HL-60/S4 treated with phorbol 12-myristate 13-acetate at 8.2 ng/mL for 4 days and 3 days (cell line): ENCODE measurements around the gene HMGN5.

ENCODE experiments used
- in situ Hi-C: fragments of 300-500 bp; cut with MboI; formaldehyde crosslinking; loops from 2 replicates; pipeline ENCODE4 v1.15.0; 2022; ENCODE audit warnings: low sequenced_read_pairs

HMGN5 gene, protein sequence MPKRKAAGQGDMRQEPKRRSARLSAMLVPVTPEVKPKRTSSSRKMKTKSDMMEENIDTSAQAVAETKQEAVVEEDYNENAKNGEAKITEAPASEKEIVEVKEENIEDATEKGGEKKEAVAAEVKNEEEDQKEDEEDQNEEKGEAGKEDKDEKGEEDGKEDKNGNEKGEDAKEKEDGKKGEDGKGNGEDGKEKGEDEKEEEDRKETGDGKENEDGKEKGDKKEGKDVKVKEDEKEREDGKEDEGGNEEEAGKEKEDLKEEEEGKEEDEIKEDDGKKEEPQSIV

DNA sequence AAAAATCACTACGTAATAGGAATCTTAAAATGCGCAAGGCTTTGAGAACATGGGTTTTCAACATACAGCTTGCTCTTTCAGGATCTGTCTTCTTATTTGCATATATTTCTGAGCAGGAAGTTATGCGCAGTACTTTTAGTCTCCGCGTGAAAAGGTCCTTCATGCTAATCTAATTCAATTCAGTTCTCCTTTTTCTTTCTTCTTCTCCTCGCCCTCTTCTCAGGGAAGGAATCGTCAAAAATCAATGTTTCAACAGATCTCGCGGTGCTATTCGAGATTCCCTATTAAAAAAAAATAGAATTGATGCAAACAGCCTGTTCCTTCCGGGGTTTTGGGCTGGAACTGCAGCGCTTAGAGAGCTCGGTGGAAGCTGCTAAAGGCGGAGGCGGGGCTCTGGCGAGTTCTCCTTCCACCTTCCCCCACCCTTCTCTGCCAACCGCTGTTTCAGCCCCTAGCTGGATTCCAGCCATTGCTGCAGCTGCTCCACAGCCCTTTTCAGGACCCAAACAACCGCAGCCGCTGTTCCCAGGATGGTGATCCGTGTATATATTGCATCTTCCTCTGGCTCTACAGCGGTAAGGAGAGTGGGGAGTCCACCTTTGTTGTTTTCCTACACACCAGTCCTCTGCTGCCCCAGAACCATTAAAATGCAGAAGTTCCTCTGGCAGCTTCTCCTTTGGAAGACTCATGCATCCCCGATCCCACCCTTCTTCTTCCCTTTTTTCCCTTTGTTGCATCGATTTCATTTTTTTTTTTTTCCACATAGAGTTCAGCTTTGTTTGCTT is at the start of gene HMGN5, which contains the start of gene SH3BGRL:
TSS of gene HMGN5 (minus strand) at position 243 of the 785 bp plus-strand sequence. CDS start 80,364 bp downstream, outside the sequence.
TSS of gene SH3BGRL (plus strand) at position 432 of the 785 bp plus-strand sequence. CDS start at position 531, 99 bp downstream.
- in situ Hi-C loops, result no loop called here

DNA sequence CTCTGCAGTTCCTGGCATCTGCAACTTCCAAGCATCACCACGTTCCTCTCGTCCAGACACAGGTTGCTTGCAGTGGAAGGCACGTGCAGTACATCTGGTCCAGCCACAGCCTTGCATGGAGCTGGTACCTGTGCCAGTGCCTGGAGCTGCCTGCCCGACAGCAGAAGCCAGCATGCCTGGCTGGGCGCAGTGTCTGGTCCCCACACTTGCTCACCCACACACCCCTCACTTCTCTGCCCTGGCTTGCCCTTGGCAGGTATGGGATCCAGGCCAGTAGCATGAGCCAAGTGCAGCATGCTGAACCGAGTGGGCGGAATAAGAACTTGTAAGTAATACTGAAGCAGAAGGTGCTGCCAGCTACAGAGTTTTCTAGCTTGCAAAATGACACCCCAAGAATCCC is 40.0 kb upstream of the HMGN5 start:
- in situ Hi-C loops, result no loop called here

DNA sequence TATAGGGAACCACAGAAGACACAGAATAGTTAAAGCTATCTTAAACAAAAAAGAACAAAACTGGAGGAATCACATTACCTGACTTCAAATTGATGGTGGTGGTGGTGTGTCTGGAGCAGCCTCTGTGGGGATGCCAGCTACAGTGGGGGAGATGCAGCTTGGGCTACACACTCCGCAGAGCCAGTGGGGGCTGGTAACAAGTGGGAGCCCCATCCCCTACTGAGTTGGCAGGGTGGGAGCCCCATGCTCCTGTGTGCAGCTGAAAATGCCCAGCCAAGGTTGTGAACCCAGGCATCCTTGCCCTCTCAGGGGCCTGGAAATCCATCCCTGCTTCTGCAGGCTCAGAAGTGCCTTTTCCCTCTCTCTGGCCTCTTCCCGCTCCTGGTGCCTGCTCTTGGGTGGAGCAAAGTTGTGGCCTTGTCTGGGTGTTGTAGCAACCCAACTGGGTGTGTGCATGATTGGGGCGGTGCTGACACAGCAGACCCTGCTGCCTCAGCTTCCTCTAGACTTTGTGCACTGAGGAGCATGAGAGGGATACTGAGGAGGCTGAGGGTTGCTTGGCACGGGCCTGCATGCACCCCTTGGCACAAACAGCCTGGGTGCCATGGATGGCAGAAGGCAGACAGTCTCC is 39.1 kb upstream of the HMGN5 start:
- in situ Hi-C loops, result no loop called here

DNA sequence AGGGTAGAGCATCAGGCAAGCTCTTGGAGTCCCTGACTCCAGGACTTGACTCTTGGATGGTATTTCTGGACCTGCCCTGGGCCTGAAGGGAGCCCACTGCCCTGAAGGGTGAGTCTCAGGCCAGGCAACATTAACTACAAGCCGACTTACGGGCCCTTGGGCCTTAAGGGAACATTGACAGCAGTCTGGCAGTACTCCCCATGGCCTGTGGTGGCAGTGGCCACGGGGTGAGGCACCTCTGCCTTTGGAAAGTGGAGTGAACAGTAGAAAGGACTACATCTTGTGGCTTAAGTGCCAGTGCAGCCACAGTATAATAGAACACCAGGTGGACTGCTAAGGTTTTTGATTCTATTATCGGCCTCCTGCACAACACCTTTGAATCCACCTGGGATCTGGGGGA is 36.5 kb upstream of the HMGN5 start:
- in situ Hi-C loops, result no loop called here

DNA sequence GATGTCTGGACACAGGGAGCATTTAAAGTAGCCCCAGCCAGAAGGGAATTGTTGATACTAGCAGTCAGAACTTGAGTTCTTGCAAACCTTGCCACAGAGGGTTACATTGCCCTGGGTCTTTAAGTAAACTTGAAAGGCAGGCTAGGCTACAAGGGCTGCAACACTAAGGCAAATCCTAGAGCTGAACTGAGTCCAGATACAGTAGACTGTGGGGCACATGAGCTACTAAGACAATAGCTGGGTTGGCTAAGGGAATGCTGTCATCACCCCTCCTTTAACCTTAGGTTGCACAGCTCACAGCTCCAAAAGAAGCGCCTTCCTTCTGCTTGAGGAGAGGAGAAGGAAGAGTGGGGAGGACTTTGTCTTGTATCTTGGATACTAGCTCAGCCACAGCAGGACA is 35.8 kb upstream of the HMGN5 start:
- in situ Hi-C loops, result no loop called here

DNA sequence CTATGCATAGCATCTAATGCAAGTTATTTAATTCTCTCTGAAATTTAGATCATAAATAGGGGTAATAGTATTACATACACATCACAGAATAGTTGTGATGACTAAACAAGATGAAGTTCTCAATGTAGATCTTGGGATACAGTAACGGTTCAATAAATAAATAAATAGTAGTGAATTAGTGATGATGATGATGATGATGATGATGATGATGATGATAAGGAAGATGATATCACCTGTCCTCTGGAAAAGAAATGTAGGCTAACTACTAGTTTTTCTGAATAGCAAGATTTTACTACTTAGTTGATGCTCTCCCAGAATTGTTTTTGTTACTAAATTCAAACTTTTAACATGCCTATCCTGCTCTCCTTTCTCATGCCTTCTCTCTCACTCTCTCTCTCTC is 30.5 kb upstream of the HMGN5 start:
- in situ Hi-C loops, result no loop called here

DNA sequence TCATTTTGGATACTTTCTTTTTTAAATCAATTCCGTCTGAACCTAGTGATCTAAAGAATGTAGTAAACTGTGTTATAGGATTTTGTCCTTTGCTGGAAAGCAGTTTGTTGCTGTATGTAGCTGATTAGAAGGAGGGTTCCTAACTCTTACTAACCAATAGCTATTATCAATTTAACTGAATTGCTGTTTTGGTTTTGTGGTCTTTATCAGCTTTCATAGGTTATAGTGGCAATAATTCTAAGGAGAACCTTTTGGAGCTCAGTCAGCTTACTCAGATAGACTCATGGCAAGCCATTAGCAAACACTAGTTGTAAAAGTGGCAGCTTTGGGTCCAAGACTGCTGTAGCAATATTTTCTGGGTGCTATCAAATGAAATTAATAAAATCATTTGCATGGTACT is 29.8 kb upstream of the HMGN5 start:
- in situ Hi-C loops, result no loop called here

DNA sequence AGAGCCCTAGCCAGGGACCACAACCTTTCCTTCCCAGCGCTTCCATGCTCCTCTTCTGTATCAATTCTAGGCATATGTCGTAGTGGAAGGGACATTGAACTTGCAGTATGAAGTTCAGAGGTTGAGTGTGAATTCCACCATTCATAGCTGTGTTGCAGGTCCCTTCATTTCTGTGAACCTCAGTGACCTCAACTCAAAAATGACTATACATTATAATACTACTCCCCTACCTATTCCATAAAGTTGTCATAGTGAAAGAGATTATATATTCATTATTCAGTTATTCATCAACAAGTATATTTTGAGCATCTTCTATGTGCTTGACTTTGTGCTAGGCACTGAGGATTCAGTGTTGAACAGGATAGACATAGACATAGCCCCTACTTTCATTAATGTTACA is 28.2 kb upstream of the HMGN5 start:
- in situ Hi-C loops, result no loop called here

DNA sequence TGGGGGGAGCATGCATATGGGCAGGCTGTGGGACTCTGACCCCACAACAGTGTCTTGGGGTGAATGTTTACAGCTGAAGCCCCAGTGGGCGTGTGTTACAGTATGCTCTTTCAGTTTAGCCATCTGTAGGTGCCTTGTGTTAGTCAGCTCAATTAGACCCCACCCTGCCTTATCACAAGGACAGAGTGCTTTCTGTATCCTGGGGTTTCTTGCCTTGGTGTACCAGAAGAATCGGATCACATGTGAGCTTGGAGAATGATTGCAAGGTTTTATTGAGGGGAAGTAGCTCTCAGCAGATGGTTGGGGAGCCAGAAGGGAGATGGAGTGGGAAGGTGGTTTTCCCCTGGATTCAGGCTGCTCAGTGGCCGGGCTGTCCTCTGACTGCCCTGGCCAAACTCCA is 27.5 kb upstream of the HMGN5 start:
- in situ Hi-C loops, result no loop called here

DNA sequence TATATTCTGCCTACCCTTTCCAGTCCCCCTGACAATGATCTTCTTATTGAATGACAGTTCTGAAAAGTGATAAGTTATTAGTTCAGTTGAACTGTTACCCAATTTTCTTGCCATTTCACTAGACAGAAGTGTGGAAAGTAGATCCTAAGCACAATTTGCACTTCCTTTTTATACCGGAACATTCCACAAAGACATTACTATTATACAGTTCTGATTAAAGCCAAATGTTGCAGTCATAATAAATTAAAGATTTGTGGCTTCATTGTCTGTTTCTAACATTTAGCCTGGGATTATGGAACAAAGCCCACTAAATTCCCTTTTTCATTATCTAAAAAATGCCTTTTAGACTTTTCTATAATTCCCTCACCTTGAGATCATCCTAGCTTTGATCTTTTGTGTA is 14.0 kb upstream of the HMGN5 start:
- in situ Hi-C loops, result no loop called here

DNA sequence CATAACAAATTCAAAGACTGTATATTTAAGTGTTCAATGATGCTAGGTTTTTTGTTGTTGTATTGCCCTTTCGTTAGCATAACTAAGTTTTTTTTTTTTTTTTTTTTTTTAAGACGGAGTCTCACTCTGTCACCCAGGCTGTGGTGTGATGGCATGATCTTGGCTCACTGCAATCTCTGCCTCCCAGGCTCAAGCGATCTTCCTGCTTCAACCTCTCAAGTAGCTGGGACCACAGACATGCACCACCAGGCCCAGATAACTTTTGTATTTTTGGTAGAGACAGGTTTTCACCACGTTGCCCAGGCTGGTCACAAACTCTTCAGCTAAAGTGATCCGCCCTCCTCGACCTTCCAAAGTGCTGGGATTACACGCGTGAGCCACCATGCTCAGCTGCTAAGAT is 7.2 kb upstream of the HMGN5 start:
- in situ Hi-C loops, result no loop called here

DNA sequence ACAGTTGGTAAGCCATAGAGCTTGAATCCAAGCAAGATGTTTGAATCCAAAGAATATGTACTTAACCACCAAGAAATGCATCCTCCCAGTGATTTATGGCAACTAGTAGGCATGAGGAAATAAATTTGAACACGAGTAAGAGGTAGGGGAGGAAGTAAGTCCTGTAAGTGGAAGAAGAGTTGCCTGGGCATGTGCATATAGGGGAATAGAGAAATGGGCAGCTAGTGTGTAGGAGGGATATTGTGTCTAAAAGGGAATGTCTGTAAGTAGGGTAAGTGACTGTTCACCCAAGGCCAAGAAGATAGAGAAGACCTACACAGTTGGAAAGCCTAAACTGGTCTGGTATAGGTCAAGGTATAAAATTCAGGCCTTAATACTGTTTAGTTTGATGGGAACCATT is 4.8 kb upstream of the HMGN5 start:
- in situ Hi-C loops, result no loop called here

DNA sequence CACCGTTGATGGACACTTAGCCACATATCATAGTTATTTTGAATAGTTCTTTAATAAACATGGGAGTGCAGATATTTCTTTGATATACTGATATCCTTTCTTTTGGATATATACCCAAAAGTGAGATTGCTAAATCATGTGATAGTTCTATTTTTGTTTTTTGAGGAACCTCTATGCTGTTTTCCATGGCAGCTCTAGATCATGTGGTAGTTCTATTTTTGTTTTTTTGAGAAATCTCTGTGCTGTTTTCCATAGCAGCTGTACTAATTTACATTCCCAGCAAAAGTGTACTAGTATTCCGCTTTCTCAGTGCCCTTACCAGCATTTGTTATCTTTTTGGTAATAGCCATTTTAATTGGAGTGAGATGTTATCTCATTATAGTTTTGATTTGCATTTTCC is 3.8 kb upstream of the HMGN5 start:
- in situ Hi-C loops, result no loop called here

DNA sequence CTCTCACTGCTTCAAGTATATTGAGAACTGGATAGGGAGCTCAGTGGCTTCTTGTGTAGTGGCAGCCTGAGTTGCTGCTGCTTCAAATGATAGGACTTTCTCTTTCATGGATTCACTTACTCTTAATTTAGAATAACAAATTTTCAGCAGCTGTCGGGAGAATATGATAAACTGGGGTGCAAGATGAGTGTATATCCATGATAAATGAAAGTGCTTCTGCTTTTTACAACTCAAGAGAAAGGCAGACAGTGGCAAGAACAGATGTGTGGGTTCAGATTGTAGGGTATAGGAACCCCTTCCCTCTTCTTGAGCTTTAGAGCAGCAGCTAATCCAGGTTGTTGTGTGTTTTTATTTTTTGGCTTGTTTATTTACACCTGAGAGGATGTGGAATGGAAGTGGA is 1.2 kb upstream of the HMGN5 start:
- in situ Hi-C loops, result no loop called here

DNA sequence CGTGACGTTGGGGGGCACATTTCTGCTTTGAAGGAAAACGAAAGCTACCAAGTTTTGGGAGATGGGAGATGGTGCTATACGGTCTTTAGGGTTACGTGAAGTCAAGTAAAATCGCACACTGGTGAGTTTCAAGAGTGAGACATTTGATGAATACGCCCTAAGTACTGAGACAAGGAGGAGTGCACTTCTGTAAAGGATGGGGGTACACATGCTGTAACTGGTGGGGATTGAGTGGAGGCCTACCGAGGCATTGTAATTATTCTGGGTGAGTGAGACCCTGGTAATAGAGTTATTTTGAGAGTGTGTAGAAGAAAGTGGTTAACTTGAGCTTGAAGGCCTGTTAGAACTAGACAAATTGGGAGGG is 725 bp upstream of the HMGN5 start:
- in situ Hi-C loops, result no loop called here

DNA sequence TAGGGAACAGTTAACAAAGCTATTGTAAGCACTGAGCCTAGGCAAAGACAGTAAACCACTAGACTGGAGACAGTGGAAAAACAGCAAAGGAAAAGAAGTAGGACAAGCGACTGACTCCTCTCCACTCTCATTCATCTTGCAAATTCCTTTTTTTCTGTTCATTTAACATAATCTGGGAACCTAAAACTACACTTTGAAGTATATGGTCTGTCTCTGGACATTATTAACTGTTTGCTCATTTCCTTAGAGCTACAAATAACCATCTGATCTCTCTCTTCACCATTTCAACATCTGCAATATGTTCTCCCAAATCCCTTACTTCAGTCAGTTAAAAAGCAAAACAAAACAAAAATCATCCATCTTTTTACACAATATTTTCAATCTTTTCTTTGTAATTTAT is 642 bp downstream of the HMGN5 start:
- in situ Hi-C loops, result no loop called here

DNA sequence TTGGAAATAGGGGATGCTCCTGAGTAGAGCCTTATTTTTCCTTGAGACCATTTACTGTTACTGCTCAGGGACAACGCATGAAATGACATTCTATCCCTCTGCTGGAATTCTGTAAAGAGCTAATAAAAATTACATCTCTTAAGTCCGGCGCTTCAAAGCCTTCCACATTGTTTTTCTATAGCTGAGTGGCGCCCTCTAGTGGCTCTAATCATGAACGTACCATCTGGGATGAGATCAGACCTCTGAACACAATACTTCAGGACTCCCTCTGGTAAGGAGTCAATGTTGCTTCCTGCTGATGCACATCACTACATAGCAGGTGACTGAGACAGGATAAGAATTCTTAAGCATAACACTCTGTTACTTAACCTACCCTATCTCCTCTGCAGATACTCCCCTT is 6.0 kb downstream of the HMGN5 start:
- in situ Hi-C loops, result no loop called here

DNA sequence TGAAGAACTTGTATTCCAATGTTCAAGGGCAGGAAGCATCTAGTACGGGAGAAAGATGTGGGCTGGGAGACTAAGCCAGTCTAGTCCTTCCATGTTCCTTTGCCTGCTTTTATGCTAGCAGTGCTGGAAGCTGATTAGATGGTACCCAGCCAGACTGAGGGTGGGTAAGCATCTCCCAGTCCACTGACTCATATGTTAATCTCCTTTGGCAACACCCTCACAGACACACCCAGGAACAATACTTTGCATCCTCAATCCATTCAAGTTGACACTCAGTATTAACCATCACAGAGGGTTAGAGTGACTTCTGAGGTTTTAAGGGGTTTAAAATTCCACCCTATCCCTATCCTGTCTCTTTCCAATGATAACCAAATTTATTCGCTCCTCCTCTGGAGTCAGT is 6.5 kb downstream of the HMGN5 start:
- in situ Hi-C loops, result no loop called here

DNA sequence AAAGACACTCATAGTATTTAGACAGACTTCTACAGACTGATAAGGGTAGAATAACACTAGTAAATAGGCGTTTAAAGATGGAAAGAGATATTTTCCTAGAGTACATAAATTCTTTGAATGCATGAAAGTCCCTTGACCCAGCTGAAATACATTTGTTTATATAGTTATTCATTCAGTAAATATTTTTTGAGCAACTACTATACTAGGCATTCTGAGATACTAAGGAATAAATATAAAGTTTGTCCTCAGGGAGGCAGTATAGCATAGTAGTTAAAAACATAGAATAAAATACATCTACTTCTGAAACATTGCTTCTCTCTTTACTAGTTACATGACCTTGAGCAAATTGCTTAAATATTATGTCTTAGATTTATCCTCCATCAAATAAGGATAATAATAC is 27.4 kb downstream of the HMGN5 start:
- in situ Hi-C loops, result no loop called here

DNA sequence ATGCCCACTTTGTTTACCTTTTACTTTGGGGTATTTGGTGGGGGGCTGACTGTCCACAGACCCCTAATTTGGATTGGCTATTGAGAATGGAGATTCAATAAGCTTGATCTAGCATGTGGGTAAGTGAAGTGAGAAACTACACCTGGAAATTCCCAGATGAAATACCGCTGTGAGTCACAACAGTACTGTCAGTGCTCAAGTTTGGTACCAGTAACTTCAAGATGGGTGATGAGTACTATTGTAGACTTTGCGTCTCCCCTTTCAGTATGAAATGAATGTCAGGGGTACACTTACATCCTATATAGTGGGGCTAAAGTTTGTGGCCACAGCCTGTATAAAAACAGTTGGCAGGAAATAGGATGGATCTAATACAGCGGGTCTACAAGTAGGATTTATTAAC is 33.3 kb downstream of the HMGN5 start:
- in situ Hi-C loops, result no loop called here

DNA sequence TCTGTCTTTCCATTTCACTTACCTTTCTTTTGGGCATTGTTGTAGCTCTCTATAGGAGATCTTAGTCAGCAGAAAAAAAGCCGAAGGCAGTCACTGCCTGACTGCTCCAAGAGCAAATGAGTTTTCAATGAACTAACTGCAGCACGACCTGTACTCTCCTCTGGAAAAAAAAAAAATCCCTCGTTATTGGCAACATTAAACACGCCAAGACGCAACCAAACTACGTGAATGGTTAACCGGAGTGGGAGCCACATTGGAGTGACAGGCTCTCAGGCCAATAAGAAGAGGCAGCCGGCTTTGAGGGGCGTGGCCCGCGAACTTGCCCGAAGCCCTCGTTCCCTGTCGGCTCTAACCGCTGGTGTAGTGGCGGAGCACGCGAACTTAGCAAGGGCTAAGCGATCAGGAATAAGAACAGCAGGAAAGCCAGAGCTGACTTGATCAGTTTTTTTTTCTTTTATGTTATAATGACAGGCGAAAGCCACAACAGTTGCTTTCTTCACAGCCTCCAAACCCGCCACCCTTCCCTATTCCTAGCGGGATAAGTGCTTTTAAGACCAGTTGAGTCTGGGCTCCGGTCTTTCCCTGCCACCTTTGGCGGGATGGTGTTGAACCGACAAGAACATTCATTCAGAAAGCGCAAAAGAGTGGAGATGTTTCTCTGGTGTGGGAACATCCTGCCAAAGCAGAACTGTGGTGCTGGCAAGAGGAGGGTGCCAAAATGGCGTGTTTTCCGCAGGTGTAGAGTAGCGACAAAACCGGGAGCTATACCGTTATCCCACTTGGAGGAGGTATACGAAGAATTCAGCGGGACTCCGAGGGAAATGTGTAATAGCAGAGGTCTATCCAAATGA is 80.0 kb downstream of the HMGN5 start:
- in situ Hi-C loops, result no loop called here
